Skeletal muscle tissue (tissue), 4 donors: ENCODE measurements around the gene TNFRSF12A. TPM values are rescaled to one million over a fixed set of nuclear protein-coding genes. Genes with fewer than 3 reads are reported as not detected.

Experiments used
- H3K27ac ChIP-seq: one replicate; pipeline ENCODE4 v1.7.0; 2013; ENCODE audit warnings: mild to moderate bottlenecking, low read depth, low read length, inconsistent platforms
- H3K27me3 ChIP-seq, 3 donors: one replicate each; pipeline ENCODE4 v1.7.0; 2013; ENCODE audit warnings: low read length in 3 of 3; ENCODE audit not compliant: control insufficient read depth in 3 of 3, insufficient read depth in 3 of 3
- H3K36me3 ChIP-seq, 3 donors: one replicate each; pipeline ENCODE4 v1.7.0; 2013; ENCODE audit warnings: low read length in 3 of 3; ENCODE audit not compliant: control insufficient read depth in 3 of 3, insufficient read depth in 3 of 3
- H3K4me1 ChIP-seq, 3 donors: one replicate each; pipeline ENCODE4 v1.7.0; 2013; ENCODE audit warnings: low read length in 3 of 3, mild to moderate bottlenecking in 3 of 3; ENCODE audit not compliant: control insufficient read depth in 3 of 3, insufficient read depth in 3 of 3
- H3K4me3 ChIP-seq, 3 donors: one replicate each; pipeline ENCODE4 v1.7.0; 2013; ENCODE audit warnings: low read length in 3 of 3
- H3K9ac ChIP-seq, 3 donors: one replicate each; pipeline ENCODE4 v1.7.0; 2013; ENCODE audit warnings: low read length in 3 of 3, mild to moderate bottlenecking in 3 of 3, moderate library complexity in 2 of 3, low read depth in 1 of 3
- H3K9me3 ChIP-seq, 3 donors: one replicate each; pipeline ENCODE4 v1.7.0; 2013; ENCODE audit warnings: low read length in 3 of 3; ENCODE audit not compliant: control insufficient read depth in 3 of 3
- total RNA-seq: library from RNA; depleted of rRNA; stranded (reverse); fragments of >200 nt; gene quantifications from one replicate; pipeline ENCODE4 v1.2.3, GENCODE V29; 2014
- donor health status: Osteomylitis.

TNFRSF12A gene
- total RNA-seq, 1 donor from 2014 or later: 28.7 TPM

DNA sequence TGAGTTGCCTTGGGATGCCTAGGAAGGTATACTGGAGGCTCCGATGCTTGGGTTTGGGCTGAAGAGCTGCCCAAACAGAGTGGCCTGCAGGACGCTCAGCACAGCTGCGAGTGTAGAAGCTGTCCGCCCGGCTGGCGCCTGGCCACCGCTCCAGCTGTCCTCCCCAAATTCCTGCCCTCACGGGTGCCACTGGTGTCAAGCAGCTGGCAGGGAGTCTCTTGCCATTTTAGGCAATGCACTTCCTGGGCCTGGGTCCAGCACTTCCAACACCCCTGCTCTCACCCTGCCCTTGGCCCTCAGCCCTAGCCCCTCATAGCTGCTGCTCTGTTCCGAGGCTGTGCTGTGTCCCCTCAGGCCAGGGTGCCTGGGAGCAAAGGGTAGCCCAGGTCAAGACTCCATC is 34.7 kb upstream of the TNFRSF12A start:
- peak overlapping the region; percentile 24 to 80 (median 40) for H3K9ac ChIP-seq
- H3K4me1 ChIP-seq: peaks cover 30 to 41% (median 32%) of the 10 kb centered on the region in 3 donors
- peak overlapping the region; percentile 88 for H3K27ac ChIP-seq
- H3K4me3 ChIP-seq: peak overlapping the region in 2 of 3 donors; percentile 44 to 58
- H3K36me3 ChIP-seq: no peaks in the 10 kb centered on the region
- no peaks in the 10 kb centered on the region for H3K9me3 ChIP-seq
- H3K27me3 ChIP-seq: peaks cover 0 to 8% (median 8%) of the 10 kb centered on the region in 3 donors

- Histone ChIP-seq H3K27me3 (peaks cover 0 to 9% (median 8%) of the 10 kb centered on the region in 3 donors), H3K9ac (peak overlapping the region; percentile 24 to 80 (median 40)), H3K36me3 (no peaks in the 10 kb centered on the region), H3K4me1 (peaks cover 28 to 36% (median 30%) of the 10 kb centered on the region in 3 donors), H3K9me3 (no peaks in the 10 kb centered on the region), H3K27ac (peak overlapping the region; percentile 88), H3K4me3 (peak overlapping the region in 2 of 3 donors; percentile 44 to 58)
These were observed 34.2 kb upstream of the TNFRSF12A start for GRCh38 chr16:2985893-2986355.

- no peak overlapping the region for H3K4me3 ChIP-seq
- H3K27ac ChIP-seq: no peak overlapping the region
- H3K36me3 ChIP-seq: no peaks in the 10 kb centered on the region
- no peaks in the 10 kb centered on the region for H3K9me3 ChIP-seq
- peaks cover 0 to 9% (median 8%) of the 10 kb centered on the region in 3 donors for H3K27me3 ChIP-seq
- peak overlapping the region in 1 of 3 donors; percentile 80 for H3K9ac ChIP-seq
- peaks cover 27 to 36% (median 29%) of the 10 kb centered on the region in 3 donors for H3K4me1 ChIP-seq
These were observed 33.5 kb upstream of the TNFRSF12A start for GRCh38 chr16:2986623-2987188.

DNA sequence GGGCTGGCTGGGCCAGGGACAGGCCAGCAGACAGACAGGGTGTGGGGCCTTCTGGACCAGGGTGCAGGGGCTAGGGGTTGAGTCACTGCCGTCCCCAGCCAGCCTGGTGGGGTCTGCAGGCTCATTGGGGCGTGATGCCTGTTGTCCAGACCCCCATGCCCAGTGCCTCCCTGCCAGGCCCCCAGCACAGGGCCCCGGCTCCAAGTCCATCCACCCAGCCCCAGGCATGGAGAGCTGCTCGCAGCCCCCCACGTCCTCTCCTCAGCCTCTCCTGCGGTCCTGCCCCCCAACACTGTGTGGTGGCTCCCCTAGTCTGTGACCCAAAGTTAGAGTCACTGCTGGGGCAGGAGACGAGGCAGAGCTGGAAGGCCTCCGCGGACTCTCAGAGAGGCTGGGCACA is 32.9 kb upstream of the TNFRSF12A start:
- Histone ChIP-seq H3K27me3 (peaks cover 0 to 9% (median 8%) of the 10 kb centered on the region in 3 donors), H3K4me3 (no peak overlapping the region), H3K9ac (no peak overlapping the region), H3K27ac (no peak overlapping the region), H3K4me1 (peaks cover 27 to 36% (median 29%) of the 10 kb centered on the region in 3 donors), H3K9me3 (no peaks in the 10 kb centered on the region), H3K36me3 (no peaks in the 10 kb centered on the region)

DNA sequence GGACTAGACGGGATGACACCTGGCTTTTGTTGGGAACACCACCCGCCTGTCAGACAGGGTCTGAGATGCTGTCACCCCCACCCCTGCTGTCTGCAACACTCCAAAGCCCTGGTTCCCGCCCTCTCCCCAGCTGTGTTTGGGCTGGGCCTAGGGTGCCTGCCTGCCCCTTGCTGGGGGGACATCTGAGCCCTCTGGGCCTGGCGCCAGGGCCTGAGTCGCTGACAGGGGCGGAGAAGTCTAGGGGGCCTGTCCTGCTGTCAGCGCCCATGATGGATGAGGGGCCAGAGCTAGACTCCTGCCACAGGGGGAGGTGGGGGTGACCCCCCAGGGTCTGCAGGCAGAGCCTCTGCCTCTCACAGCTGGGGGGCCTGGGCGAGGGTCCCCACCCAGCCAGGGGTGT is 32.3 kb upstream of the TNFRSF12A start:
- Histone ChIP-seq H3K9ac (no peak overlapping the region), H3K27me3 (peaks cover 0 to 9% (median 8%) of the 10 kb centered on the region in 3 donors), H3K9me3 (no peaks in the 10 kb centered on the region), H3K4me3 (no peak overlapping the region), H3K36me3 (no peaks in the 10 kb centered on the region), H3K27ac (no peak overlapping the region), H3K4me1 (peaks cover 27 to 36% (median 29%) of the 10 kb centered on the region in 3 donors)

GRCh38 chr16:2988590-2989099 is 31.5 kb upstream of the TNFRSF12A start:
- H3K27ac ChIP-seq: no peak overlapping the region
- no peaks in the 10 kb centered on the region for H3K9me3 ChIP-seq
- peaks cover 0 to 9% (median 8%) of the 10 kb centered on the region in 3 donors for H3K27me3 ChIP-seq
- H3K36me3 ChIP-seq: no peaks in the 10 kb centered on the region
- peaks cover 27 to 36% (median 29%) of the 10 kb centered on the region in 3 donors for H3K4me1 ChIP-seq
- no peak overlapping the region for H3K9ac ChIP-seq
- H3K4me3 ChIP-seq: no peak overlapping the region

GRCh38 chr16:2990891-2991290 is 29.3 kb upstream of the TNFRSF12A start:
- H3K9ac ChIP-seq: no peak overlapping the region
- no peaks in the 10 kb centered on the region for H3K36me3 ChIP-seq
- no peaks in the 10 kb centered on the region for H3K9me3 ChIP-seq
- no peak overlapping the region for H3K4me3 ChIP-seq
- H3K27ac ChIP-seq: no peak overlapping the region
- H3K4me1 ChIP-seq: peaks cover 11 to 16% (median 11%) of the 10 kb centered on the region in 3 donors
- peaks cover 0 to 9% (median 8%) of the 10 kb centered on the region in 3 donors for H3K27me3 ChIP-seq

DNA sequence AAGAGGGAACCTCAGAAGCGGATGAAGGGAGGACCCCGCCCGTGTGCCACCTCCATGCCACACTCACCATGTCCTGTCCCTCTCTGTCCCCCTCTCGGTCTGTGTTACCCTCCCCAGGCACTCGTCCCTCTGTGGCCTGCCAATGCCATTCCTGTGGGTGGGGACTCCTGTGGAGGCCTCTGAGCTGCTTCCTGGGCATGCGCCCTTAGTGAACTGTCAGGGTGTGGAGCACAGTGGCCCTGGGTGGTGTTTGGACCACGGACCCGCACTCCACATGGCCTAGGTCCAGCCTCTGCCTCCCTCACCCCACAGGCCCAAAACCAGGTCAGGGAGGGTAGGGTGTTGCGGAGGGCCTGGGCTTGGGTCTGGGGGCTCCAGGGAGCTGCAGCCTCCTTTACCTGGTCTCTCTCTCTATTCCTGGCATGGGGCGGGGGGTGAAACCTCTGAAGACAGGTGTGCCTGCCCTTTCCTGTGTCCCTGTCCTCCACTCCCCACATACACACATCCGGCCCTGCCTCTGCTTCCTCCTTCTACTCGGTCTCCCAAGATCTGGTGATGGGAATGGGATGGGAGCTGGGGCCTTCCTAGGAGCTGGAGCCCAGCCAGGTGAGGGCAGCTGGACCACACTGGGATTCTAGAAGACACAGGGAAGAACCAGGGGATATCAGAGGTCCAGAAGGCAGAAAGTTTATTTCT is 28.5 kb upstream of the TNFRSF12A start:
- no peak overlapping the region for H3K4me3 ChIP-seq
- H3K36me3 ChIP-seq: no peaks in the 10 kb centered on the region
- H3K9ac ChIP-seq: no peak overlapping the region
- peaks cover 2 to 8% (median 3%) of the 10 kb centered on the region in 3 donors for H3K4me1 ChIP-seq
- H3K9me3 ChIP-seq: no peaks in the 10 kb centered on the region
- H3K27me3 ChIP-seq: peaks cover 0 to 9% (median 8%) of the 10 kb centered on the region in 3 donors
- H3K27ac ChIP-seq: no peak overlapping the region

DNA sequence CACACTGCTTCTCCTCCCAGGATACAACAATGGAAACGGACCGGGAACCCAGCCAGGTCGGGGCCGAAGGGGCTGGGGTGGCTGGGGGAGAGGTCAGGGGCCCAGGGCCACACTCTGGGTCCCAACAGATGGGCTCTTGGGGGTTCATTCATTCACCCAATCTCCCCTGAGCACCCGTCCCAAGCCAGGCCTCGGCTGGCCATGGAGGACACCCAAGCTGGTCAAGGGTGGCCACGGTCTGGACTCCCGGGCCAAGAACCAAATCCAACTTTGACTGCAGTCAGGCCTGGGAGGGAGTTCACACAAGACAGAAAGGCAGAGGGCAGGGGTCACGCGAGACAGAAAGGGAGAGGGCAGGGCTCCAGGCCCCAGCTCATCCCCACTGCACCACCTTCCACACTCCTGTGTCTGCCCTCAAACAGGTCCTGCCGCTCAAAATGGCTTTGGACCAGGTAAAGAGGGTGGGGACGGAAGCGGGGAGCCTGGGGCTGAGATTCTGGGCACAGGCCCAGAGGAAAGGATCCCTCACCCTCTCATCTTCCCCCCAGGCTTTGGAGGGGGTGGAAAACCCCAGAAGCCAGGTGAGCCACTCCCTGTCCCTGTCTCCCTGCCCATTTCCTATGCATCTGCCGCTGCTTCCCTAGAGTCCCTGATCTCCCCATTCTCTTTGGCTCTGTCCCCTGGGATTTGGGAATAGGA is 27.6 kb upstream of the TNFRSF12A start:
- no peak overlapping the region for H3K4me3 ChIP-seq
- no peaks in the 10 kb centered on the region for H3K9me3 ChIP-seq
- H3K4me1 ChIP-seq: peaks cover 0 to 3% (median 0%) of the 10 kb centered on the region in 3 donors
- no peak overlapping the region for H3K27ac ChIP-seq
- no peak overlapping the region for H3K9ac ChIP-seq
- H3K36me3 ChIP-seq: no peaks in the 10 kb centered on the region
- H3K27me3 ChIP-seq: peaks cover 0 to 9% (median 8%) of the 10 kb centered on the region in 3 donors
